ENCODE results near the gene CTNNA1. TPM values are rescaled to one million over a fixed set of nuclear protein-coding genes. Genes with fewer than 3 reads are reported as not detected.

Gene CTNNA1
- total and polyA plus RNA-seq, 4 donors, result 208 to 295 (median 253) TPM

DNA sequence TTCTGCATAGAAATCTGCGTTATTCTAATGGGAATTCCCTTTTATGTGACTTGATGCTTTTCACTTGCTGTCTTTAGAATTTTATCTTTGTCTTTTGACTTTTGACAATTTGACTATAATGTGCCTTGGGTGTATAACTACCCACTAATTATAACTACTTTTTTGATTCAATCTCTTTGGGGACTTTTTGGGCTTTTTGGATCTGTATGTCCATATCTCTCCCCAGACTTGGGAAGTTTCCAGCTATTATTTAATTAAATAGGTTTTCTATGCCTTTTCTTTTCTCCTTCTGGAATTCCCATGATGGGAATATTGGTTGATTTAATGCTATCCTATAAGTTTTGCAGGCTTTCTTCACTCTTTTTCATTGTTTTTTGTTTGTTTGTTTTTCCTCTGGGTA, 64.0 kb downstream of the CTNNA1 start:
- Histone ChIP-seq H3K9me3 (ENCODE audit: control insufficient read depth, insufficient read depth, low read length) (no peaks in the 10 kb centered on the region), H3K36me3 (ENCODE audit: control insufficient read depth, insufficient read depth, low read length) (no peaks in the 10 kb centered on the region), H3K4me3 (ENCODE audit: low read depth, low read length) (no peak overlapping the region), H3K27ac (ENCODE audit: low read depth, low read length) (no peak overlapping the region), H3K4me1 (ENCODE audit: control insufficient read depth, insufficient read depth, low read length) (no peaks in the 10 kb centered on the region), H3K27me3 (ENCODE audit: control insufficient read depth, insufficient read depth, low read length) (no peaks in the 10 kb centered on the region)
- WGBS (ENCODE audit: insufficient coverage), result no CpG with 5 or more reads among the region's 1 CpG
- DNase-seq (ENCODE audit: low read depth in 4 of 6, low spot score in 6 of 6), result no peak

DNA sequence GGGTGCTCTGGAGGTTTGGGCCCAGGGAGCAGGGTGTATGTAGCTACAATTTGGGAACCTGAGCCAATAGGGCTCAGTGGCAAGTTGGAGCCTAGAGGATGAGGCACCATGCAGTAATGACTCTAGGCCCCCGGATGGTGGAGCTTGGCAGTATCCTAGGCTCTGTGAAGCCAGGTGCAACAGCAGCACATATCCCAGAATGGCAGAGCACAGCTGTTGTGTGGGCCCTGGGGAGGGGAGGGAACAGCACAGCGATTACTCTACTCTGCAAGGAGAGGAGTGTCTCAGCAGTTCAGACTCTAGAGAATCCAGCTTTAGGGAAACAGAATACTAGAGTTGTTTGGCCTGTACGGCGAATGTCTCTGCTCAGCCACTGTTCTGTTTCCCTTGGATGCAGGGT, 65.9 kb downstream of the CTNNA1 start:
- peak in 1 of 6 donors; percentile 57 for DNase-seq (ENCODE audit: low read depth in 4 of 6, low spot score in 6 of 6)
- WGBS (ENCODE audit: insufficient coverage), result 76% methylated on average over 4 of the region's 4 CpGs
- Histone ChIP-seq H3K36me3 (ENCODE audit: control insufficient read depth, insufficient read depth, low read length) (no peaks in the 10 kb centered on the region), H3K9me3 (ENCODE audit: control insufficient read depth, insufficient read depth, low read length) (no peaks in the 10 kb centered on the region), H3K4me1 (ENCODE audit: control insufficient read depth, insufficient read depth, low read length) (no peaks in the 10 kb centered on the region), H3K4me3 (ENCODE audit: low read depth, low read length) (no peak overlapping the region), H3K27ac (ENCODE audit: low read depth, low read length) (no peak overlapping the region), H3K27me3 (ENCODE audit: control insufficient read depth, insufficient read depth, low read length) (no peaks in the 10 kb centered on the region)

DNA sequence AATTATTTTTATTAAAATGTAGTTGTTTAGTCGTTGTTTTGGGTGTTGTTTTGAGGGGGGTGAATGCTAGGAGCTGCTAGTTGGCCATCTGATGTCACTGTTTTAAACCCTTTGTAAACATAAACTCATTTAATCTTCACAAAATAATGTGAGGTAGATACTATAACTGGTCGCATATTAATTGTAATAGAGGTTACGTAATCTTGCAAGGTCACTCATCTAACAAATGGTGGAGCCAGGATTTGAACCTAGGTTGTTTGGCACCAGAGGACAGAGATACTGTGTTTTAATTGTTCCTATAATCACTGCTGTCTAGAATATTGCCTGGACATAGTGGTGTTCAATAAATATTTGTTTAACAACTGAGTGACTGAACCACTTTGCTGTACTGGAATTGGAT, 67.5 kb downstream of the CTNNA1 start:
- H3K4me1 ChIP-seq (ENCODE audit: control insufficient read depth, insufficient read depth, low read length), result no peaks in the 10 kb centered on the region
- whole genome bisulfite sequencing (ENCODE audit: insufficient coverage), result no CpG with 5 or more reads among the region's 3 CpGs
- no peak overlapping the region for H3K4me3 ChIP-seq (ENCODE audit: low read depth, low read length)
- H3K27ac ChIP-seq (ENCODE audit: low read depth, low read length), result no peak overlapping the region
- H3K27me3 ChIP-seq (ENCODE audit: control insufficient read depth, insufficient read depth, low read length), result no peaks in the 10 kb centered on the region
- no peak for DNase-seq (ENCODE audit: low read depth in 4 of 6, low spot score in 6 of 6)
- H3K36me3 ChIP-seq (ENCODE audit: control insufficient read depth, insufficient read depth, low read length), result no peaks in the 10 kb centered on the region
- H3K9me3 ChIP-seq (ENCODE audit: control insufficient read depth, insufficient read depth, low read length), result no peaks in the 10 kb centered on the region

DNA sequence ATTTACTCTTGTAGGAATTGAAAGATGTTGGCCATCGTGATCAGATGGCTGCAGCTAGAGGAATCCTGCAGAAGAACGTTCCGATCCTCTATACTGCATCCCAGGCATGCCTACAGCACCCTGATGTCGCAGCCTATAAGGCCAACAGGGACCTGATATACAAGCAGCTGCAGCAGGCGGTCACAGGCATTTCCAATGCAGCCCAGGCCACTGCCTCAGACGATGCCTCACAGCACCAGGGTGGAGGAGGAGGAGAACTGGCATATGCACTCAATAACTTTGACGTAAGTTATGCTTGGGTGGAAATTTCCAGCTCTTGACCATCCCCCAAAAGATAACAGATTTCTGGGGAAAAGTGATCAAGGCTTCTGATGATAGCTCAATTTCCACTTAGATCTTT, 71.3 kb downstream of the CTNNA1 start:
- WGBS (ENCODE audit: insufficient coverage), result 89% methylated on average over 5 of the region's 7 CpGs
- Histone ChIP-seq H3K27ac (ENCODE audit: low read depth, low read length) (no peak overlapping the region), H3K27me3 (ENCODE audit: control insufficient read depth, insufficient read depth, low read length) (no peaks in the 10 kb centered on the region), H3K4me3 (ENCODE audit: low read depth, low read length) (no peak overlapping the region), H3K36me3 (ENCODE audit: control insufficient read depth, insufficient read depth, low read length) (peaks cover 7% of the 10 kb centered on the region), H3K4me1 (ENCODE audit: control insufficient read depth, insufficient read depth, low read length) (no peaks in the 10 kb centered on the region), H3K9me3 (ENCODE audit: control insufficient read depth, insufficient read depth, low read length) (no peaks in the 10 kb centered on the region)
- no peak for DNase-seq (ENCODE audit: low read depth in 4 of 6, low spot score in 6 of 6)

DNA sequence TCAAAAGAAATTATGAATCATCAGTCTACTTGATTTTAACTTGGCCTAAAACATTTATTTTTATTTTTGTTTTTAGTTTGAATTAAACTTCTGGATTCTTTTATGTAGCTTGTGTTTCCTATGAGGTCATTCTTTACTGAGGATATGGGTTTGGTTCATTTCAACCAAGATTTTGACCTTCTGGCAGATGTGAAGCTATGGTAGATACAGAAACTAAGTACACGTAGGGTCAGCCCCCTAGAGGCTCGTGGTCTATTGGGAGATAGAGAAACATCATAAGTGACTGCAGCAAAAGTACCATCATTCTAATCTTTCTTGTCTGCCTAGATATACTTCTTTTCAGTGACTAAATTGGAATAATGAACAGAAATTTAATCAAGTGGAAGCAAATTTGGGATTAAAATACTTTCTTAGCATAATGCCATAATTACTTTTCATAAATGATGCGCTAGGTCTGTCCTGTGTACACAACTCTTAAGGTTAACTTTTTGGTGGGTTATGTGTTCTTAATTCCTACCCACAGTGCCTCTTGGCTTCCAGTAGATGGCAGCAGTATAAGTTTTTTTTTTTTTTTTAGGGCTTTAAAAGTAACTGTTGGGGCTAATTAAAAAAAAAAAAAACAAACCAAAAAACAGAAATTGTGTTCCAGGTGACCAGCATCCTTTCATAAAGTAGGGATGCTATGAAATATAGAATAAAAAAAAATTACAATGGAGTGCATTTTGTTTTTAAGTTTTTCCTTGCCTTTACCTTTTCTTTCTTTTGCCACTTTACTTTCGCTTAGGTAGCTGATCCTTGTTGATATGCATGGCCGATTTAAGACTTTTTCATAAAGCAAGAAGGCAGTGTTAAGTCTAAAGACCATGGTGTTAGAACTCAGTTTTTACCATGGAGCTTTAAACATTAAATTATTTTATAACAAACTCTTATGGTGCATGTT, 72.0 kb downstream of the CTNNA1 start:
- H3K9me3 ChIP-seq (ENCODE audit: control insufficient read depth, insufficient read depth, low read length), result no peaks in the 10 kb centered on the region
- H3K36me3 ChIP-seq (ENCODE audit: control insufficient read depth, insufficient read depth, low read length), result peaks cover 7% of the 10 kb centered on the region
- H3K27ac ChIP-seq (ENCODE audit: low read depth, low read length), result no peak overlapping the region
- no peaks in the 10 kb centered on the region for H3K27me3 ChIP-seq (ENCODE audit: control insufficient read depth, insufficient read depth, low read length)
- peak in 2 of 6 donors; percentile 18 to 56 for DNase-seq (ENCODE audit: low read depth in 4 of 6, low spot score in 6 of 6)
- no peaks in the 10 kb centered on the region for H3K4me1 ChIP-seq (ENCODE audit: control insufficient read depth, insufficient read depth, low read length)
- WGBS (ENCODE audit: insufficient coverage), result no CpG with 5 or more reads among the region's 5 CpGs
- H3K4me3 ChIP-seq (ENCODE audit: low read depth, low read length), result no peak overlapping the region

DNA sequence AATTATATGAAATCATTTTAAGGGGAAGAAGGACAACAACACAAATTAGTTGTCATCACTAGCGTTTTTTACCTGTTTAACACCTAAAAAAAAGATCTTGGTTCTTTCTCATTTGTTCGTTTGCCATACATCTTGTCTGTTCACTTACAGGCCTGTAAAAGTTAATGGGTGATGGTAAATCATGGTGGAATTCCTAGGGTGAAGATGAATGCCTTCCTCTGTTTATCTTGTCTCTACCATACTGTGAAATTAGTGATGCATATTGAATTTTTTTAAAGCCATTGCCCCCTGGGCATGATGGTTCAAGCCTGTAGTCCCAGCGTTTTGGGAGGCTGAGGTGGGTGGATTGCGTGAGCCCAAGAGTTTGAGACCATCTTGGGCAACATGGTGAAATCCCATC, 75.3 kb downstream of the CTNNA1 start:
- Histone ChIP-seq H3K27me3 (ENCODE audit: control insufficient read depth, insufficient read depth, low read length) (no peaks in the 10 kb centered on the region), H3K36me3 (ENCODE audit: control insufficient read depth, insufficient read depth, low read length) (peaks cover 7% of the 10 kb centered on the region), H3K4me1 (ENCODE audit: control insufficient read depth, insufficient read depth, low read length) (no peaks in the 10 kb centered on the region), H3K9me3 (ENCODE audit: control insufficient read depth, insufficient read depth, low read length) (no peaks in the 10 kb centered on the region), H3K27ac (ENCODE audit: low read depth, low read length) (no peak overlapping the region), H3K4me3 (ENCODE audit: low read depth, low read length) (no peak overlapping the region)
- DNase-seq (ENCODE audit: low read depth in 4 of 6, low spot score in 6 of 6), result no peak
- no CpG with 5 or more reads among the region's 4 CpGs for WGBS (ENCODE audit: insufficient coverage)

DNA sequence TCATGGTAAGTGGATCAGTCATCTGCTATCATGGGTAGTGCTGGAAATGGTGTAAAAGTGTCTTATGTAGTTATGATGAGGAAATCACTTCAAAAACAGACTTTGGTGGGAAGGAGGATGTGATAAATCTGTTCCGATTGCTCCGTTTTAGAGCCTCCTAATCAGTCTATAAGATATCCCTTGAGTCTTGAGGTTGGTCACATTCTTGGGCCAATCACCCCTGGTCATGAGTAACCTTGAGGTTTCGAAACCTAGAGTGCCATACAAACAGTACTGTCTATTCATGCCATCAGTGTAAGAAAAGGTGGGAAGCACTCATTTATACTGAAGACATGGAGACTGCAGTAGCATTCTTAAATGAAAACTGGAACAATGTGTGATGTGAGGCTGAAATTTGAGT, 76.1 kb downstream of the CTNNA1 start:
- H3K27me3 ChIP-seq (ENCODE audit: control insufficient read depth, insufficient read depth, low read length), result no peaks in the 10 kb centered on the region
- H3K4me3 ChIP-seq (ENCODE audit: low read depth, low read length), result no peak overlapping the region
- no CpG with 5 or more reads among the region's 3 CpGs for WGBS (ENCODE audit: insufficient coverage)
- no peak overlapping the region for H3K27ac ChIP-seq (ENCODE audit: low read depth, low read length)
- H3K4me1 ChIP-seq (ENCODE audit: control insufficient read depth, insufficient read depth, low read length), result no peaks in the 10 kb centered on the region
- H3K36me3 ChIP-seq (ENCODE audit: control insufficient read depth, insufficient read depth, low read length), result peaks cover 7% of the 10 kb centered on the region
- H3K9me3 ChIP-seq (ENCODE audit: control insufficient read depth, insufficient read depth, low read length), result no peaks in the 10 kb centered on the region
- DNase-seq (ENCODE audit: low read depth in 4 of 6, low spot score in 6 of 6), result no peak

DNA sequence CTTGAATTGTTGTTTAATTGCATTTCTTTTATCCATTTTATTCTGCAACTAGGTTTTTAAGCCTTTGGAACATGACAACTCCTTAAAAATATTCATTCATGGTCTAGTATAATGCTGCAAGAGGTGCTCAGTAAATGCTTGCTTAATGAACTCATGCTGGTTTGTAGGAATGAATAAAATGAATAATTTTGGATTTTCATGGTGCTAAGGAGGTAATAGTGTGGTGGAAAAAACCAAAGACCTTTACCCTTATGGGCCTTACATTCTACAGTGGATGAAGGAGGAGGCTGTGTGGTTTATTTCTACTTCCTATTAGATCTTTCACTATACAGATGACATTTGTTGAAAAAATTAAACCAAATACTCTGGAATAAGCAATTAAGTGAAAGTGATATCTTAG, 78.5 kb downstream of the CTNNA1 start:
- Histone ChIP-seq H3K27me3 (ENCODE audit: control insufficient read depth, insufficient read depth, low read length) (no peaks in the 10 kb centered on the region), H3K36me3 (ENCODE audit: control insufficient read depth, insufficient read depth, low read length) (peaks cover 7% of the 10 kb centered on the region), H3K9me3 (ENCODE audit: control insufficient read depth, insufficient read depth, low read length) (no peaks in the 10 kb centered on the region), H3K4me3 (ENCODE audit: low read depth, low read length) (no peak overlapping the region), H3K4me1 (ENCODE audit: control insufficient read depth, insufficient read depth, low read length) (no peaks in the 10 kb centered on the region), H3K27ac (ENCODE audit: low read depth, low read length) (no peak overlapping the region)
- DNase-seq (ENCODE audit: low read depth in 4 of 6, low spot score in 6 of 6), result no peak

DNA sequence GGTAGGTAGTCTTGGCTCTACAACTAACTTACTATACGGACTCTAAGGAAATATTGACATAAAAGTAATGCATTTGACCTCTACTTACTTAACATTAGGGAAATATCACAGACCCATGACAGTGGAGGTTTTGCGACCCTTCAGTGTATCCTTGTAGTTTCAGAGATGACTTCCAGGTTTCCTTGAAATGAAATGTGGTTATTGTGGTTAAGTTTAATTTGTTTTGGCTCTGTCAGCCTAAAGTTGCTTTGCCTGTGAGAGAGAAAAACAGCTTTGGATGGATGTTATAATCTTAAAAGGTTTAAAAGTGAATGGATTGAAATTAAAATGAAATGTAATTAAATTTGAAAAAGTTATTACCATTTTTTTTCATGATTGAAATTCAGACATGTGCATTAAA, 79.0 kb downstream of the CTNNA1 start:
- DNase-seq (ENCODE audit: low read depth in 4 of 6, low spot score in 6 of 6), result no peak
- Histone ChIP-seq H3K4me1 (ENCODE audit: control insufficient read depth, insufficient read depth, low read length) (no peaks in the 10 kb centered on the region), H3K4me3 (ENCODE audit: low read depth, low read length) (no peak overlapping the region), H3K36me3 (ENCODE audit: control insufficient read depth, insufficient read depth, low read length) (peaks cover 7% of the 10 kb centered on the region), H3K27ac (ENCODE audit: low read depth, low read length) (no peak overlapping the region), H3K9me3 (ENCODE audit: control insufficient read depth, insufficient read depth, low read length) (no peaks in the 10 kb centered on the region), H3K27me3 (ENCODE audit: control insufficient read depth, insufficient read depth, low read length) (no peaks in the 10 kb centered on the region)
- 71% methylated on average over 1 of the region's 2 CpGs for WGBS (ENCODE audit: insufficient coverage)

DNA sequence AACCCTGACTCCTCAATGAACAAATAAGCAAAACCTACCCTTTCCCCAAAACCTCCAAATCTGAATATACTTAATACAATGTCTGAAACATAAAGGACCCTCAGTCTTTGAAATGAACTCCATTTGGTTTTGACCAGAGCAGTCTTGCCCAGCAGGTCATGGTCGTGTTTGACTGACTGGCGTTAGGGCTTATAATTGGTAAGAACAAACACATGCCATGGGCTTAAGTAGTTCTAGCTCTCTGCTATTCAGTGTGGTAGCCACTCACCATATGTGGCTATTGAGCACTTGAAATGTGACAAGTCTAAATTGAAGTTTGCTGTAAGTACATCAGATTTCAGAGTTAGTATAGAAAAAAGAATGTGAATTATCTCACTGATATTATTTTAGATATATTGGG, 79.9 kb downstream of the CTNNA1 start:
- WGBS (ENCODE audit: insufficient coverage), result 29% methylated on average over 2 of the region's 2 CpGs
- no peaks in the 10 kb centered on the region for H3K4me1 ChIP-seq (ENCODE audit: control insufficient read depth, insufficient read depth, low read length)
- no peak overlapping the region for H3K27ac ChIP-seq (ENCODE audit: low read depth, low read length)
- no peaks in the 10 kb centered on the region for H3K9me3 ChIP-seq (ENCODE audit: control insufficient read depth, insufficient read depth, low read length)
- H3K36me3 ChIP-seq (ENCODE audit: control insufficient read depth, insufficient read depth, low read length), result peaks cover 4% of the 10 kb centered on the region
- no peak for DNase-seq (ENCODE audit: low read depth in 4 of 6, low spot score in 6 of 6)
- no peaks in the 10 kb centered on the region for H3K27me3 ChIP-seq (ENCODE audit: control insufficient read depth, insufficient read depth, low read length)
- no peak overlapping the region for H3K4me3 ChIP-seq (ENCODE audit: low read depth, low read length)
